GM10266 (cell line): ENCODE measurements around the gene TRAPPC13.

Source experiments
- DNase-seq: peaks from one replicate; pipeline ENCODE4 v3.0.0; 2012; ENCODE audit errors: extremely low spot score
- CTCF ChIP-seq: IDR thresholded peaks from 2 replicates; pipeline ENCODE4 v1.5.1; 2012; ENCODE audit warnings: mild to moderate bottlenecking, low read depth; ENCODE audit not compliant: control insufficient read depth, insufficient read depth; ENCODE audit errors: missing control alignments

TRAPPC13 gene

GRCh38 chr5:65693121-65693520 lies 68.3 kb downstream of the TRAPPC13 start:
- TF ChIP-seq CTCF: no peak
- no peak for DNase-seq

- no peak for TF ChIP-seq CTCF
- DNase-seq: peak; percentile 16
Observed at GRCh38 chr5:65695162-65695755, 70.4 kb downstream of the TRAPPC13 start.

GRCh38 chr5:65695896-65696295 lies 71.1 kb downstream of the TRAPPC13 start:
- TF ChIP-seq CTCF: no peak
- no peak for DNase-seq

- DNase-seq: no peak
- TF ChIP-seq CTCF: no peak
Observed at GRCh38 chr5:65696892-65697291, 72.1 kb downstream of the TRAPPC13 start.

GRCh38 chr5:65699338-65699737 lies 74.5 kb downstream of the TRAPPC13 start:
- DNase-seq: no peak

GRCh38 chr5:65702036-65702435 lies 77.2 kb downstream of the TRAPPC13 start:
- no peak for TF ChIP-seq CTCF
- no peak for DNase-seq

More at GRCh38 chr5:65699338-65699737, 74.5 kb downstream of the TRAPPC13 start:
- no peak for TF ChIP-seq CTCF

GRCh38 chr5:65704621-65705239 lies 79.9 kb downstream of the TRAPPC13 start:
- no peak for DNase-seq
- TF ChIP-seq CTCF: no peak
